ENCODE results near the gene CCDC27.
A peak's percentile ranks its signal among the peaks of the same experiment; 100 is the strongest.

Gene CCDC27

GRCh38 chr1:3714814-3715213, 37.4 kb upstream of the CCDC27 start:
- no peak overlapping the region for H3K27ac ChIP-seq (replicated peaks)
- peaks cover under 1% of the 10 kb centered on the region for H3K27me3 ChIP-seq (ENCODE audit: insufficient read depth, poor library complexity, severe bottlenecking)
- DNase-seq (ENCODE audit: low read depth in 1 of 2, low spot score in 1 of 2): no peak
- TF ChIP-seq, protein P1, sequence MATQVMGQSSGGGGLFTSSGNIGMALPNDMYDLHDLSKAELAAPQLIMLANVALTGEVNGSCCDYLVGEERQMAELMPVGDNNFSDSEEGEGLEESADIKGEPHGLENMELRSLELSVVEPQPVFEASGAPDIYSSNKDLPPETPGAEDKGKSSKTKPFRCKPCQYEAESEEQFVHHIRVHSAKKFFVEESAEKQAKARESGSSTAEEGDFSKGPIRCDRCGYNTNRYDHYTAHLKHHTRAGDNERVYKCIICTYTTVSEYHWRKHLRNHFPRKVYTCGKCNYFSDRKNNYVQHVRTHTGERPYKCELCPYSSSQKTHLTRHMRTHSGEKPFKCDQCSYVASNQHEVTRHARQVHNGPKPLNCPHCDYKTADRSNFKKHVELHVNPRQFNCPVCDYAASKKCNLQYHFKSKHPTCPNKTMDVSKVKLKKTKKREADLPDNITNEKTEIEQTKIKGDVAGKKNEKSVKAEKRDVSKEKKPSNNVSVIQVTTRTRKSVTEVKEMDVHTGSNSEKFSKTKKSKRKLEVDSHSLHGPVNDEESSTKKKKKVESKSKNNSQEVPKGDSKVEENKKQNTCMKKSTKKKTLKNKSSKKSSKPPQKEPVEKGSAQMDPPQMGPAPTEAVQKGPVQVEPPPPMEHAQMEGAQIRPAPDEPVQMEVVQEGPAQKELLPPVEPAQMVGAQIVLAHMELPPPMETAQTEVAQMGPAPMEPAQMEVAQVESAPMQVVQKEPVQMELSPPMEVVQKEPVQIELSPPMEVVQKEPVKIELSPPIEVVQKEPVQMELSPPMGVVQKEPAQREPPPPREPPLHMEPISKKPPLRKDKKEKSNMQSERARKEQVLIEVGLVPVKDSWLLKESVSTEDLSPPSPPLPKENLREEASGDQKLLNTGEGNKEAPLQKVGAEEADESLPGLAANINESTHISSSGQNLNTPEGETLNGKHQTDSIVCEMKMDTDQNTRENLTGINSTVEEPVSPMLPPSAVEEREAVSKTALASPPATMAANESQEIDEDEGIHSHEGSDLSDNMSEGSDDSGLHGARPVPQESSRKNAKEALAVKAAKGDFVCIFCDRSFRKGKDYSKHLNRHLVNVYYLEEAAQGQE (IDR thresholded peaks at IDR 0.05; ENCODE audit: insufficient replicate concordance, low read depth): peak; percentile 67
- TF ChIP-seq GABPA (IDR thresholded peaks at IDR 0.05; ENCODE audit: low read depth): no peak
- no peak overlapping the region for H3K4me3 ChIP-seq (replicated peaks; ENCODE audit: insufficient read depth, low read length)

DNA sequence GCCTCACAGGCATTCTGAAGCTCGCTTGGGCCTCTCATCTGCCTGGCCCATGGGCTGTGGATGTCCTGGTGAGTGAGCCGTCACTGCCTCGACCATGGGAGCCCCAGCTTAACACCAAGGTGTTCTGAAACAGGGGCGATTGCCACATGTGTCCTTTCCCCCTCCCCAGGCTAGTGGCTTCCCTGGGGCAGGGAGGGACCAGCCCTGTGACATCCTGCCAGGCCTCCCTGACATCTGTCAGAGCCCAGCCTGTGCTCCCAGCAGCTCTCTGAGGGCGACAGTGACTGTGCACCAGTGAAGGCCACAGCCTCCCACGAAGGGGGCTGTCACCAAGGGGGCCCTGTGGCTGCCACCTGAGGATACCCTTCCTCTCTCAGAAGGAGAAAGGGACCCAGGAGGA, 35.9 kb upstream of the CCDC27 start:
- DNase-seq (ENCODE audit: low read depth in 1 of 2, low spot score in 1 of 2): peak in 1 of 2 experiments; percentile 13
- no peak for TF ChIP-seq SPI1 (IDR thresholded peaks at IDR 0.05; ENCODE audit: borderline replicate concordance, low read depth)
- peak; percentile 32; the same call in 1 of the 2 replicates for TF ChIP-seq POLR2AphosphoS5 (IDR thresholded peaks at IDR 0.05; ENCODE audit: low read depth)
- H3K27me3 ChIP-seq (ENCODE audit: insufficient read depth, poor library complexity, severe bottlenecking): no peaks in the 10 kb centered on the region
- peak overlapping the region; percentile 65 for H3K27ac ChIP-seq (replicated peaks)
- no peak overlapping the region for H3K4me3 ChIP-seq (replicated peaks; ENCODE audit: insufficient read depth, low read length)

GRCh38 chr1:3717041-3717714, 35.1 kb upstream of the CCDC27 start:
- peak overlapping the region; percentile 65 for H3K27ac ChIP-seq (replicated peaks)
- DNase-seq (ENCODE audit: low read depth in 1 of 2, low spot score in 1 of 2): peak; percentile 21 to 54
- no peaks in the 10 kb centered on the region for H3K27me3 ChIP-seq (ENCODE audit: insufficient read depth, poor library complexity, severe bottlenecking)
- TF ChIP-seq SPI1 (IDR thresholded peaks at IDR 0.05; ENCODE audit: borderline replicate concordance, low read depth) (peak; percentile 60; the same call in 1 of the 2 replicates), GABPA (IDR thresholded peaks at IDR 0.05; ENCODE audit: low read depth) (no peak)
- H3K4me3 ChIP-seq (replicated peaks; ENCODE audit: insufficient read depth, low read length): peak overlapping the region; percentile 30

DNA sequence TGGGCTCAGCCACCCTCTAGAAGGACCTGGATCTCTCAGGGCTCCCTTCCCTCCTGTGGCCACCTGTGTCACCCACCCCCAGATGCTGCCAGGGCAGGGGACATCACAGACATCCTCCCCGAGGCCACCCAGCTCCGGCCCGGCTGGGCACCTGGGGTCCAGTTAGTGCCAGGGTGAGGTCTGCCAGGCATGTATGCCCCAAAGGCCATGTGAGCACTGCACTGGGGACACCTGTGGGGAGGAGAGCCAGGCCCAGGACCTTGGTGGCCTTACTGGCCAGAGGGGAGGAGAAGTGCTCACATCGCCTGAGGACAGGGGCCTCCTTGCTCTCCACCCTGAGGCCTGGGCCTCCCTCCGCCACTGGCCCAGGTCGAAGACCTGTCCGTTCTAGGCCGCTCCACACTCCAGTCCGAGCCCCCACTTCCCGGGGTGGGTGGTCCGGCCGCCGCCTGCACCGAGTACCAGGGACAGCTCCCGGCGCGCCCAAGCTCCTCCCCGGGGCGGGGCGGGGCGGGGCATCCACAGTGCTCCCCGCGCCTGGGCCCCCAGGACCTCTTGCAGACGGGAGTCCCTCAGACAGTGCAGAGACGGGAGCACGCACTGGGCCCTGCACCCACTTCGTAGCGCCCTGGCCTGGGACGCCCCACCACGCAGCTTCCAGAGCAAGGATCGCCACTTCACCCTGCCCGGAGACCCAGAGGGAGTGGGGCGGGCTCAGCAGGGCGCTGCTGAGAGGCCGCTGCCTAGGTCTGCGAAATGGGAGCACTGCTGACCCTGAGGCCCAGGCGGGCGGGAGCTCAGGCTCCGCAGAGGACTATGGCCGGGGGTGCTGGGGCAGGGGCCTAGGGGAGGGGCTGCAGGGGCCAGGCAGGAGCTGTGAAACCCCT, 34.3 kb upstream of the CCDC27 start:
- Histone ChIP-seq H3K4me3 (replicated peaks; ENCODE audit: insufficient read depth, low read length) (no peak overlapping the region), H3K27ac (replicated peaks) (peak overlapping the region; percentile 65), H3K27me3 (ENCODE audit: insufficient read depth, poor library complexity, severe bottlenecking) (no peaks in the 10 kb centered on the region)
- peak; percentile 14 to 43 for DNase-seq (ENCODE audit: low read depth in 1 of 2, low spot score in 1 of 2)
- TF ChIP-seq SPI1 (IDR thresholded peaks at IDR 0.05; ENCODE audit: borderline replicate concordance, low read depth) (no peak), POLR2AphosphoS5 (IDR thresholded peaks at IDR 0.05; ENCODE audit: low read depth) (no peak), CTCF (IDR thresholded peaks at IDR 0.05; ENCODE audit: insufficient read depth, low read length) (no peak), GABPA (IDR thresholded peaks at IDR 0.05; ENCODE audit: low read depth) (no peak)
- TF ChIP-seq, protein P1 (IDR thresholded peaks at IDR 0.05; ENCODE audit: insufficient replicate concordance, low read depth): peak; percentile 97

- DNase-seq (ENCODE audit: low read depth in 1 of 2, low spot score in 1 of 2): no peak
- Histone ChIP-seq H3K4me3 (replicated peaks; ENCODE audit: insufficient read depth, low read length) (no peak overlapping the region), H3K27ac (replicated peaks) (no peak overlapping the region), H3K27me3 (ENCODE audit: insufficient read depth, poor library complexity, severe bottlenecking) (no peaks in the 10 kb centered on the region)
- no peak for TF ChIP-seq POLR2AphosphoS5 (IDR thresholded peaks at IDR 0.05; ENCODE audit: low read depth)
- no peak for TF ChIP-seq SPI1 (IDR thresholded peaks at IDR 0.05; ENCODE audit: borderline replicate concordance, low read depth)
- no peak for TF ChIP-seq CTCF (IDR thresholded peaks at IDR 0.05; ENCODE audit: insufficient read depth, low read length)
- TF ChIP-seq, protein P1 (IDR thresholded peaks at IDR 0.05; ENCODE audit: insufficient replicate concordance, low read depth): no peak
- TF ChIP-seq GABPA (IDR thresholded peaks at IDR 0.05; ENCODE audit: low read depth): no peak
Measured at GRCh38 chr1:3718764-3719163, 33.5 kb upstream of the CCDC27 start.

All from HL-60 (cell line).